Natural killer cell (primary cell): ENCODE measurements around the gene CCDC51. TPM values are rescaled to one million over a fixed set of nuclear protein-coding genes. Genes with fewer than 3 reads are reported as not detected.

Experiments used
- ATAC-seq, 3 donors: fragments of 150-1000 bp in 2 of 3; fragments of 200-7000 bp in 1 of 3; cut with Tn5 transposase; 1 replicate in 1 of 3; 2 replicates in 2 of 3; pipeline ENCODE4 v1.10.0; 2021; ENCODE audit warnings: mild to moderate bottlenecking in 2 of 3, moderate library complexity in 2 of 3
- DNase-seq, 2 donors: peaks; one replicate each; pipeline versions ENCODE4 v3.0.0 to v3.0.0-alpha.2; 2013 to 2021; ENCODE audit warnings: mixed read lengths in 1 of 2
- H3K27ac ChIP-seq: one replicate; pipeline ENCODE4 v1.5.1; 2013; ENCODE audit warnings: mild to moderate bottlenecking, low read length
- H3K27me3 ChIP-seq: one replicate; pipeline ENCODE4 v1.6.1; 2013; ENCODE audit warnings: low read length; ENCODE audit not compliant: control insufficient read depth, insufficient read depth
- H3K36me3 ChIP-seq: one replicate; pipeline ENCODE4 v1.6.1; 2013; ENCODE audit warnings: low read length; ENCODE audit not compliant: control insufficient read depth, insufficient read depth
- H3K4me1 ChIP-seq: one replicate; pipeline ENCODE4 v1.6.1; 2013; ENCODE audit warnings: low read length; ENCODE audit not compliant: control insufficient read depth, insufficient read depth
- H3K4me3 ChIP-seq: one replicate; pipeline ENCODE4 v1.5.1; 2013; ENCODE audit warnings: low read length
- H3K9me3 ChIP-seq: one replicate; pipeline ENCODE4 v1.6.1; 2013; ENCODE audit warnings: low read length; ENCODE audit not compliant: control insufficient read depth, insufficient read depth
- H3K27ac Mint-ChIP-seq, 2 donors: one replicate each; pipeline ENCODE4 v1.8.0; 2022; ENCODE audit warnings: mild to moderate bottlenecking in 2 of 2, mixed read lengths in 2 of 2, moderate library complexity in 1 of 2
- H3K27me3 Mint-ChIP-seq, 2 donors: one replicate each; pipeline ENCODE4 v1.8.0; 2022; ENCODE audit warnings: low read depth in 2 of 2, mixed read lengths in 2 of 2
- H3K36me3 Mint-ChIP-seq: one replicate; pipeline ENCODE4 v1.8.0; 2022; ENCODE audit warnings: mixed read lengths
- H3K4me1 Mint-ChIP-seq, 2 donors: one replicate each; pipeline ENCODE4 v1.8.0; 2022; ENCODE audit warnings: mixed read lengths in 2 of 2
- H3K4me3 Mint-ChIP-seq: one replicate; pipeline ENCODE4 v1.8.0; 2022; ENCODE audit warnings: mild to moderate bottlenecking, moderate library complexity, mixed read lengths
- H3K9me3 Mint-ChIP-seq, 2 donors: one replicate each; pipeline ENCODE4 v1.8.0; 2022; ENCODE audit warnings: mixed read lengths in 2 of 2
- CTCF ChIP-seq: fragments of 200-600 bp; IDR thresholded peaks from one replicate; pipeline ENCODE4 v1.8.0; 2022; ENCODE audit warnings: antibody characterized with exemption
- WGBS: methylation state at CpG from one replicate; pipeline ENCODE4 v1.1.7; 2013; ENCODE audit warnings: missing lambda C conversion rate; ENCODE audit not compliant: insufficient coverage; 5-methylcytosine and 5-hydroxymethylcytosine counted together
- intact Hi-C: fragments of 100-400 bp; cut with micrococcal nuclease; formaldehyde crosslinking; loops from one replicate; pipeline ENCODE4 v1.14.2; 2022
- total RNA-seq, 4 donors: library from RNA; stranded (reverse); fragments of 120-200 nt in 1 of 4; gene quantifications; one replicate each; pipeline versions ENCODE4 v1.2.3 to v1.2.4, GENCODE V29; 2013 to 2022

CCDC51 gene
- total RNA-seq, 3 donors from 2014 or later (not counting 1 experiment from before 2014, with no cell fraction given) = 4.4 to 8.8 (median 6.8) TPM

GRCh38 chr3:48416546-48416945, 23.4 kb downstream of the CCDC51 start:
- Histone ChIP-seq H3K4me3 (no peak overlapping the region), H3K36me3 (no peaks in the 10 kb centered on the region), H3K27me3 (no peaks in the 10 kb centered on the region), H3K9me3 (no peaks in the 10 kb centered on the region), H3K4me1 (no peaks in the 10 kb centered on the region), H3K27ac (no peak overlapping the region)
- H3K27me3 Mint-ChIP-seq = no peaks in the 10 kb centered on the region
- H3K36me3 Mint-ChIP-seq = no peaks in the 10 kb centered on the region
- H3K4me1 Mint-ChIP-seq = no peaks in the 10 kb centered on the region
- H3K9me3 Mint-ChIP-seq = no peaks in the 10 kb centered on the region
- no peak for ATAC-seq
- TF ChIP-seq CTCF = no peak
- intact Hi-C loops = no loop called here
- no peak overlapping the region for H3K4me3 Mint-ChIP-seq
- H3K27ac Mint-ChIP-seq = no peak overlapping the region
- 93% methylated on average over 4 of the region's 4 CpGs for WGBS
- no peak for DNase-seq

- 90% methylated on average over 14 of the region's 14 CpGs for WGBS
- no peak for TF ChIP-seq CTCF
- Mint-ChIP-seq H3K9me3 (no peaks in the 10 kb centered on the region), H3K4me1 (no peaks in the 10 kb centered on the region), H3K27me3 (no peaks in the 10 kb centered on the region), H3K4me3 (no peak overlapping the region), H3K27ac (no peak overlapping the region), H3K36me3 (no peaks in the 10 kb centered on the region)
- H3K4me1 ChIP-seq = no peaks in the 10 kb centered on the region
- no peak for ATAC-seq
- no peaks in the 10 kb centered on the region for H3K27me3 ChIP-seq
- intact Hi-C loops = no loop called here
- no peaks in the 10 kb centered on the region for H3K9me3 ChIP-seq
- no peak for DNase-seq
- no peaks in the 10 kb centered on the region for H3K36me3 ChIP-seq
- H3K4me3 ChIP-seq = no peak overlapping the region
- H3K27ac ChIP-seq = no peak overlapping the region
Measured at GRCh38 chr3:48416091-48416505, 23.8 kb downstream of the CCDC51 start.

- H3K27me3 Mint-ChIP-seq = no peaks in the 10 kb centered on the region
Measured at GRCh38 chr3:48415251-48415953, 24.5 kb downstream of the CCDC51 start.

More at GRCh38 chr3:48415251-48415953, 24.5 kb downstream of the CCDC51 start:
- intact Hi-C loops = no loop called here
- Histone ChIP-seq H3K9me3 (no peaks in the 10 kb centered on the region), H3K4me3 (no peak overlapping the region), H3K36me3 (no peaks in the 10 kb centered on the region), H3K4me1 (no peaks in the 10 kb centered on the region), H3K27me3 (no peaks in the 10 kb centered on the region), H3K27ac (no peak overlapping the region)
- no peak for DNase-seq
- no peak for ATAC-seq
- H3K27ac Mint-ChIP-seq = no peak overlapping the region
- H3K4me3 Mint-ChIP-seq = no peak overlapping the region
- H3K36me3 Mint-ChIP-seq = no peaks in the 10 kb centered on the region
- WGBS = 94% methylated on average over 24 of the region's 24 CpGs
- no peaks in the 10 kb centered on the region for H3K9me3 Mint-ChIP-seq
- TF ChIP-seq CTCF = no peak
- no peaks in the 10 kb centered on the region for H3K4me1 Mint-ChIP-seq
